ENCODE measurements around the gene THNSL1.

GRCh38 chr10:25028711-25029110, 12.3 kb downstream of the THNSL1 start:
- TF ChIP-seq CTCF (IDR thresholded peaks at IDR 0.05): no peak
- TF ChIP-seq POLR2A (IDR thresholded peaks at IDR 0.05): no peak
